Uterus (tissue), 2 donors: Measurements from ENCODE around the gene LRRC8A.

ENCODE experiments used
- CTCF ChIP-seq, 4 experiments: fragments of 200-600 bp in 2 of 4; fragments of 450-650 bp in 2 of 4; sonication (generic) in 2 of 4; IDR thresholded peaks; one replicate each; pipeline ENCODE4 v1.5.1; 2016 to 2019; ENCODE audit warnings: antibody characterized with exemption in 4 of 4, mild to moderate bottlenecking in 2 of 4, moderate library complexity in 1 of 4
- POLR2A ChIP-seq, 2 donors: fragments of 450-650 bp; IDR thresholded peaks; one replicate each; pipeline ENCODE4 v1.6.1; 2016; ENCODE audit warnings: antibody characterized with exemption in 2 of 2, mild to moderate bottlenecking in 1 of 2, moderate library complexity in 1 of 2

- TF ChIP-seq CTCF (IDR thresholded peaks at IDR 0.05) = no peak
- no peak for TF ChIP-seq POLR2A (IDR thresholded peaks at IDR 0.05)
These were observed 19.4 kb downstream of the LRRC8A start for GRCh38 chr9:128901379-128901778.
